H1 (cell line): Measurements from ENCODE around the gene KDM6B. TPM values are rescaled to one million over a fixed set of nuclear protein-coding genes. Genes with fewer than 3 reads are reported as not detected.

ENCODE experiments used
- CTCF ChIA-PET: fragments of 300-600 bp; sonication (Branson Sonifier 250); formaldehyde crosslinking; loops from one replicate; lab custom pipeline; 2021; ENCODE audit not compliant: partially characterized antibody; lab: Charles Lee
- POLR2A ChIA-PET: fragments of 300-600 bp; sonication (Branson Sonifier 250); formaldehyde crosslinking; loops from one replicate; lab custom pipeline; 2021; ENCODE audit warnings: inconsistent platforms; ENCODE audit not compliant: partially characterized antibody; lab: Charles Lee
- DNase-seq, 2 experiments: peaks; one replicate each; pipeline versions ENCODE4 v3.0.0 to v3.0.0-alpha.2; 2010 to 2022; ENCODE audit warnings: low spot score in 2 of 2, low read depth in 1 of 2, mixed read lengths in 1 of 2
- FAIRE-seq: peaks from 2 replicates; lab custom pipeline; 2011; peaks lifted over from hg19 to GRCh38; lab: Jason Lieb, UNC
- H2AFZ ChIP-seq: 2 replicates; pipeline ENCODE4 v1.8.1; 2012; ENCODE audit warnings: low read length, inconsistent platforms
- H2AK5ac ChIP-seq: 2 replicates; pipeline ENCODE4 v1.6.1; 2013; ENCODE audit warnings: low read depth, low read length
- H2BK120ac ChIP-seq: replicated peaks from 2 replicates; pipeline ENCODE3; 2013; ENCODE audit warnings: low read depth, low read length, inconsistent platforms
- H2BK12ac ChIP-seq: 2 replicates; pipeline ENCODE4 v1.6.1; 2013; ENCODE audit warnings: low read depth, low read length
- H2BK15ac ChIP-seq: 2 replicates; pipeline ENCODE4 v1.6.1; 2013; ENCODE audit warnings: low read length
- H2BK20ac ChIP-seq: 2 replicates; pipeline ENCODE4 v1.6.1; 2013; ENCODE audit warnings: low read length
- H2BK5ac ChIP-seq: 2 replicates; pipeline ENCODE4 v1.6.1; 2013; ENCODE audit warnings: low read depth, low read length
- H3K14ac ChIP-seq: 2 replicates; pipeline ENCODE4 v1.6.1; 2013; ENCODE audit warnings: inconsistent platforms; ENCODE audit not compliant: insufficient read length
- H3K18ac ChIP-seq: 2 replicates; pipeline ENCODE4 v1.6.1; 2013; ENCODE audit warnings: low read length; ENCODE audit errors: extremely low read depth
- H3K23ac ChIP-seq: 2 replicates; pipeline ENCODE4 v1.6.1; 2013; ENCODE audit warnings: inconsistent platforms; ENCODE audit not compliant: insufficient read length
- H3K23me2 ChIP-seq: 2 replicates; pipeline ENCODE4 v1.6.1; 2013; ENCODE audit warnings: low read depth, low read length
- H3K27ac ChIP-seq: 2 replicates; pipeline ENCODE4 v1.6.1; 2011; ENCODE audit warnings: low read depth, low read length, inconsistent platforms
- H3K27me3 ChIP-seq, 4 experiments: replicated peaks in 1 of 4; 1 replicate in 1 of 4; 2 replicates in 3 of 4; pipeline versions ENCODE4 v1.6.1 to v1.8.1; 2011 to 2013; ENCODE audit warnings: low read length in 3 of 4, mild to moderate bottlenecking in 3 of 4, inconsistent platforms in 2 of 4, mixed read lengths in 2 of 4, moderate library complexity in 1 of 4; ENCODE audit not compliant: control insufficient read depth in 3 of 4, insufficient read depth in 3 of 4; ENCODE audit errors: extremely low read depth in 1 of 4
- H3K36me3 ChIP-seq, 4 experiments: 2 replicates each; pipeline versions ENCODE4 v1.6.1 to v1.8.1; 2011 to 2013; ENCODE audit warnings: mild to moderate bottlenecking in 4 of 4, low read length in 3 of 4, moderate library complexity in 2 of 4, control low read depth in 1 of 4, inconsistent platforms in 1 of 4; ENCODE audit not compliant: insufficient read depth in 4 of 4, control insufficient read depth in 2 of 4
- H3K4ac ChIP-seq: replicated peaks from 2 replicates; pipeline ENCODE3; 2013; ENCODE audit warnings: low read length, low read depth, mixed read lengths, inconsistent platforms; ENCODE audit not compliant: insufficient read length
- H3K4me1 ChIP-seq, 4 experiments: replicated peaks in 1 of 4; 1 replicate in 1 of 4; 2 replicates in 3 of 4; pipeline versions ENCODE4 v1.6.1 to v1.8.1; 2011 to 2013; ENCODE audit warnings: low read length in 3 of 4, inconsistent platforms in 2 of 4, mixed read lengths in 1 of 4; ENCODE audit not compliant: insufficient read depth in 4 of 4, control insufficient read depth in 3 of 4
- H3K4me2 ChIP-seq, 2 experiments: 2 replicates each; pipeline versions ENCODE4 v1.6.1 to v1.8.1; 2011 to 2013; ENCODE audit warnings: low read depth in 2 of 2, low read length in 2 of 2, control low read depth in 1 of 2, inconsistent platforms in 1 of 2, mild to moderate bottlenecking in 1 of 2; ENCODE audit not compliant: insufficient read depth in 1 of 2
- H3K4me3 ChIP-seq, 4 experiments: fragments of 200-600, 300-600 bp in 1 of 4; sonication (generic), shearing (Covaris generic), sonication (Bioruptor Twin) in 1 of 4; 2 replicates each; pipeline versions ENCODE4 v1.5.1 to v1.8.1; 2011 to 2016; ENCODE audit warnings: low read length in 4 of 4, low read depth in 3 of 4, control low read depth in 2 of 4, inconsistent platforms in 2 of 4, mild to moderate bottlenecking in 2 of 4, mixed read lengths in 1 of 4, moderate library complexity in 1 of 4; ENCODE audit not compliant: insufficient read depth in 2 of 4; ENCODE audit errors: extremely low read depth in 1 of 4
- H3K56ac ChIP-seq: replicated peaks from 2 replicates; pipeline ENCODE3; 2013; ENCODE audit warnings: low read depth, mild to moderate bottlenecking, mixed read lengths, low read length, inconsistent platforms; ENCODE audit not compliant: insufficient read length
- H3K79me1 ChIP-seq: 2 replicates; pipeline ENCODE4 v1.6.1; 2013; ENCODE audit warnings: low read depth, low read length, control low read depth
- H3K79me2 ChIP-seq, 2 experiments: 2 replicates each; pipeline versions ENCODE4 v1.6.1 to v1.8.1; 2012 to 2013; ENCODE audit warnings: low read length in 2 of 2, mild to moderate bottlenecking in 2 of 2, inconsistent platforms in 1 of 2; ENCODE audit not compliant: insufficient read depth in 2 of 2, control insufficient read depth in 1 of 2
- H3K9ac ChIP-seq, 4 experiments: replicated peaks in 1 of 4; 1 replicate in 1 of 4; 2 replicates in 3 of 4; pipeline versions ENCODE4 v1.6.1 to v1.8.1; 2011 to 2013; ENCODE audit warnings: low read depth in 3 of 4, low read length in 3 of 4, control low read depth in 2 of 4, mild to moderate bottlenecking in 2 of 4, moderate library complexity in 2 of 4, inconsistent platforms in 1 of 4; ENCODE audit errors: extremely low read depth in 1 of 4
- H3K9me3 ChIP-seq, 2 experiments: 2 replicates each; pipeline versions ENCODE4 v1.6.1 to v1.8.1; 2012 to 2013; ENCODE audit warnings: mild to moderate bottlenecking in 2 of 2, moderate library complexity in 2 of 2, control low read depth in 1 of 2, inconsistent platforms in 1 of 2, low read depth in 1 of 2, low read length in 1 of 2, mixed read lengths in 1 of 2; ENCODE audit not compliant: insufficient read depth in 2 of 2
- H4K20me1 ChIP-seq, 2 experiments: replicated peaks in 1 of 2; 2 replicates each; pipeline versions ENCODE3 to v1.8.1; 2011 to 2013; ENCODE audit warnings: inconsistent platforms in 2 of 2, low read length in 2 of 2, mild to moderate bottlenecking in 1 of 2; ENCODE audit not compliant: insufficient read depth in 2 of 2, control insufficient read depth in 1 of 2
- H4K5ac ChIP-seq: 2 replicates; pipeline ENCODE4 v1.6.1; 2013; ENCODE audit warnings: low read length, low read depth, mixed read lengths, inconsistent platforms; ENCODE audit not compliant: insufficient read length
- H4K8ac ChIP-seq: 2 replicates; pipeline ENCODE4 v1.8.0; 2013; ENCODE audit warnings: mild to moderate bottlenecking, moderate library complexity, low read length, inconsistent platforms; ENCODE audit not compliant: insufficient read depth; ENCODE audit errors: extremely low read depth
- H4K91ac ChIP-seq: replicated peaks from 2 replicates; pipeline ENCODE3; 2013; ENCODE audit warnings: low read length, mixed read lengths, inconsistent platforms; ENCODE audit not compliant: insufficient read length
- CHD2 ChIP-seq: IDR thresholded peaks from 2 replicates; pipeline ENCODE4 v1.6.1; 2012; ENCODE audit warnings: low read length, improper control_type of control experiment
- NANOG ChIP-seq: IDR thresholded peaks from 2 replicates; pipeline ENCODE4 v1.6.1; 2011; ENCODE audit warnings: low read length, low read depth, mild to moderate bottlenecking, inconsistent platforms; ENCODE audit not compliant: insufficient read depth, poor library complexity, severe bottlenecking
- POLR2AphosphoS5 ChIP-seq: IDR thresholded peaks from 2 replicates; pipeline ENCODE4 v1.6.1; 2011; ENCODE audit warnings: low read depth, low read length
- RXRA ChIP-seq: IDR thresholded peaks from 2 replicates; pipeline ENCODE4 v1.6.1; 2011; ENCODE audit warnings: low read depth, mild to moderate bottlenecking, low read length, moderate library complexity; ENCODE audit not compliant: insufficient read depth
- WGBS, 2 experiments: shearing (Covaris generic) in 1 of 2; methylation state at CpG; one replicate each; pipeline versions ENCODE4 v1.1.6 to v1.1.7; 2013 to 2015; ENCODE audit warnings: low lambda C conversion rate in 2 of 2, mixed read lengths in 2 of 2, inconsistent platforms in 1 of 2, low coverage in 1 of 2, missing lambda C conversion rate in 1 of 2; ENCODE audit not compliant: insufficient replicate concordance in 2 of 2, insufficient coverage in 1 of 2, insufficient read length in 1 of 2; ENCODE audit errors: extremely low coverage in 1 of 2, missing lambda C conversion rate in 1 of 2; 5-methylcytosine and 5-hydroxymethylcytosine counted together
- polyA plus RNA-seq, 7 experiments: library from polyadenylated mRNA; depleted of rRNA in 3 of 7; stranded (reverse) in 5 of 7; unstranded in 2 of 7; fragments of >200 nt in 5 of 7; fragments of 200-250 nt in 2 of 7; gene quantifications; 1 replicate in 5 of 7; 2 replicates in 1 of 7; 4 replicates in 1 of 7; pipeline versions ENCODE4 v1.2.1 to v1.2.3, GENCODE V29; 2011 to 2013; ENCODE audit warnings: missing spikeins in 2 of 7, mixed read lengths in 2 of 7
- total RNA-seq: library from RNA; stranded (reverse); fragmentation: NEBNext Ultra II Directional; extraction: Animal tissue kit (Norgen Biotek cat#: 25700); gene quantifications from 2 replicates; pipeline ENCODE4 v1.2.1, GENCODE V29; 2021

Gene KDM6B
- total and polyA plus RNA-seq, 2 of the 8 experiments (the other 6 are each of a cell fraction or from before 2014, with no cell fraction given) = 0.48 to 3.7 TPM

DNA sequence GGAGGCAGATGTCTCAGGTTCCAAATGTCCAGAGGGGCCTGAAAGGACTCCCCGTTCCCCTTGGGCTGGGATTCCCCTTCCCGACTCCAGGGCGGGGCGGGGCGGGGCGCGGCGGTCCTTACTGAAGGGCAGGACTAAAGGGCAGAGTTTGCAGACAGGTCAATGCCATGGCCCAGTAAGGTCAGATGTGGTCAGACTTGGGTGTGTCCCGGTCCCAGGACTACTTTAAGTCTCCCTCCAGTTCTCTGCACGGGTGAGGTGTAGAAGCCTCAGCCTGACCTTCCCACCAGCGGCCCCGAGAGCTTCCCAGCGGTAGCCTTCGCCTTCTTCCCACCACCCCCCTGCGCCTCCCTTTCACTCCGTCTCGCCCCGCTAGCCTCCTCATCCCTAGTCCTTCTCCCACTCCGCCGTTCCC is 532 bp downstream of the KDM6B start:
- H2BK12ac ChIP-seq = no peak overlapping the region; the same call in 1 of the 2 replicates
- no peak overlapping the region for H4K91ac ChIP-seq
- H3K56ac ChIP-seq = no peak overlapping the region
- H3K9me3 ChIP-seq = no peaks in the 10 kb centered on the region
- peaks cover 6 to 51% (median 42%) of the 10 kb centered on the region in 4 experiments for H3K27me3 ChIP-seq
- H3K9ac ChIP-seq = no peak overlapping the region
- peak overlapping the region; percentile 70 to 77 (median 74) for H3K4me3 ChIP-seq
- no peak overlapping the region for H4K8ac ChIP-seq
- no peaks in the 10 kb centered on the region for H3K36me3 ChIP-seq
- H2AFZ ChIP-seq = no peak overlapping the region
- no peak overlapping the region for H3K18ac ChIP-seq
- WGBS, 2 experiments = 2% methylated on average over 20 of the region's 20 CpGs; no CpG with 5 or more reads in 1 of the 2 experiments
- no peak overlapping the region for H3K4ac ChIP-seq
- H2BK120ac ChIP-seq = no peak overlapping the region
- H2AK5ac ChIP-seq = no peak overlapping the region
- H2BK20ac ChIP-seq = no peak overlapping the region
- peak overlapping the region; percentile 84 to 93 for H3K4me2 ChIP-seq
- no peak overlapping the region for H3K14ac ChIP-seq
- no peaks in the 10 kb centered on the region for H3K79me2 ChIP-seq
- H3K27ac ChIP-seq = no peak overlapping the region
- FAIRE-seq = no peak
- TF ChIP-seq CHD2 (no peak), RXRA (0 out of 2 replicates have a peak, but pooled peaks have one; percentile 6), POLR2AphosphoS5 (no peak), NANOG (no peak)
- TF ChIP-seq, all 59 proteins: peak for 1
- Histone ChIP-seq H3K79me1 (no peaks in the 10 kb centered on the region), H3K23ac (no peak overlapping the region), H3K4me1 (peaks cover 5 to 24% (median 13%) of the 10 kb centered on the region in 4 experiments), H4K20me1 (peaks cover 0 to 9% of the 10 kb centered on the region in 2 experiments), H2BK15ac (no peak overlapping the region), H4K5ac (no peak overlapping the region), H2BK5ac (no peak overlapping the region), H3K23me2 (peaks cover 25% of the 10 kb centered on the region)
- ChIA-PET POLR2A (interaction anchor here (1.2 to 4.6 kb wide), 6 partner anchors 10 to 148 kb away, joined by 3 to 33 read pairs (median 4); partner anchors contain the start of genes EFNB3, NAA38 and TMEM88), CTCF (interaction anchor here (0.7 to 5.9 kb wide), 18 partner anchors 9 to 207 kb away, joined by 3 to 44 read pairs (median 4); partner anchors contain the start of genes NAA38 and RNF227)
- DNase-seq = no peak
